ENCODE measurements around the gene ZNF836.
A peak's percentile ranks its signal among the peaks of the same experiment; 100 is the strongest.

Gene ZNF836

GRCh38 chr19:52191951-52192350 is 20.5 kb upstream of the ZNF836 start:
- peaks cover 7% of the 10 kb centered on the region for H3K4me1 ChIP-seq (ENCODE audit: insufficient read depth, poor library complexity, severe bottlenecking)
- no peak overlapping the region for H3K4me3 ChIP-seq (ENCODE audit: severe bottlenecking)
- H3K9me3 ChIP-seq (ENCODE audit: severe bottlenecking), result no peaks in the 10 kb centered on the region
- H3K27ac ChIP-seq (ENCODE audit: poor library complexity, severe bottlenecking), result no peak overlapping the region
- H3K36me3 ChIP-seq (ENCODE audit: low read depth), result peaks cover 53% of the 10 kb centered on the region
- no peak for TF ChIP-seq CTCF (IDR thresholded peaks at IDR 0.05; ENCODE audit: poor library complexity, severe bottlenecking)
- DNase-seq (ENCODE audit: low spot score) (no peak), ATAC-seq (ENCODE audit: low read depth) (no peak)
- H3K27me3 ChIP-seq (ENCODE audit: insufficient read depth, poor library complexity, severe bottlenecking), result no peaks in the 10 kb centered on the region

- Histone ChIP-seq H3K4me3 (ENCODE audit: severe bottlenecking) (peak overlapping the region; percentile 77), H3K36me3 (ENCODE audit: low read depth) (peaks cover 48% of the 10 kb centered on the region), H3K27ac (ENCODE audit: poor library complexity, severe bottlenecking) (peak overlapping the region; percentile 69), H3K27me3 (ENCODE audit: insufficient read depth, poor library complexity, severe bottlenecking) (no peaks in the 10 kb centered on the region), H3K4me1 (ENCODE audit: insufficient read depth, poor library complexity, severe bottlenecking) (peaks cover 7% of the 10 kb centered on the region), H3K9me3 (ENCODE audit: severe bottlenecking) (no peaks in the 10 kb centered on the region)
- no peak for DNase-seq (ENCODE audit: low spot score)
- no peak for TF ChIP-seq CTCF (IDR thresholded peaks at IDR 0.05; ENCODE audit: poor library complexity, severe bottlenecking)
- no peak for ATAC-seq (ENCODE audit: low read depth)
These were observed 20.0 kb upstream of the ZNF836 start for GRCh38 chr19:52191389-52191788.

GRCh38 chr19:52190487-52191293 is 19.3 kb upstream of the ZNF836 start:
- Histone ChIP-seq H3K36me3 (ENCODE audit: low read depth) (peaks cover 41% of the 10 kb centered on the region), H3K27me3 (ENCODE audit: insufficient read depth, poor library complexity, severe bottlenecking) (no peaks in the 10 kb centered on the region), H3K9me3 (ENCODE audit: severe bottlenecking) (no peaks in the 10 kb centered on the region), H3K4me1 (ENCODE audit: insufficient read depth, poor library complexity, severe bottlenecking) (peaks cover 7% of the 10 kb centered on the region), H3K27ac (ENCODE audit: poor library complexity, severe bottlenecking) (peak overlapping the region; percentile 69), H3K4me3 (ENCODE audit: severe bottlenecking) (peak overlapping the region; percentile 77)
- DNase-seq (ENCODE audit: low spot score) (no peak), ATAC-seq (ENCODE audit: low read depth) (no peak; the same call in 2 of the 3 replicates)
- TF ChIP-seq CTCF (IDR thresholded peaks at IDR 0.05; ENCODE audit: poor library complexity, severe bottlenecking), result no peak

- no peak for TF ChIP-seq CTCF (IDR thresholded peaks at IDR 0.05; ENCODE audit: poor library complexity, severe bottlenecking)
- peak within 1 kb of the TSS; percentile 77 for H3K4me3 ChIP-seq (ENCODE audit: severe bottlenecking)
- DNase-seq (ENCODE audit: low spot score) (peak; percentile 100), ATAC-seq (ENCODE audit: low read depth) (peak; percentile 95)
- H3K4me1 ChIP-seq (ENCODE audit: insufficient read depth, poor library complexity, severe bottlenecking), result peaks cover 7% of the 10 kb centered on the region
- peaks cover 33% of the 10 kb centered on the region for H3K36me3 ChIP-seq (ENCODE audit: low read depth)
- peak within 1 kb of the TSS; percentile 69 for H3K27ac ChIP-seq (ENCODE audit: poor library complexity, severe bottlenecking)
- H3K27me3 ChIP-seq (ENCODE audit: insufficient read depth, poor library complexity, severe bottlenecking), result no peaks in the 10 kb centered on the region
- no peaks in the 10 kb centered on the region for H3K9me3 ChIP-seq (ENCODE audit: severe bottlenecking)
These were observed 18.5 kb upstream of the ZNF836 start, which contains the start of gene PPP2R1A for GRCh38 chr19:52189735-52190486. PPP2R1A (plus strand) TSS chr19:52190052; CDS start chr19:52190097, 45 bp downstream.
